ENCODE measurements around the gene C1D.
"Not testable (repeated sequence)": the region's sequence is repeated elsewhere in the genome, so short reads cannot be mapped to it uniquely, and the experiment has no call there.

The C1D gene

GRCh38 chr2:67997903-67998302, 64.9 kb downstream of the C1D start:
- DNase-seq = no peak

DNA sequence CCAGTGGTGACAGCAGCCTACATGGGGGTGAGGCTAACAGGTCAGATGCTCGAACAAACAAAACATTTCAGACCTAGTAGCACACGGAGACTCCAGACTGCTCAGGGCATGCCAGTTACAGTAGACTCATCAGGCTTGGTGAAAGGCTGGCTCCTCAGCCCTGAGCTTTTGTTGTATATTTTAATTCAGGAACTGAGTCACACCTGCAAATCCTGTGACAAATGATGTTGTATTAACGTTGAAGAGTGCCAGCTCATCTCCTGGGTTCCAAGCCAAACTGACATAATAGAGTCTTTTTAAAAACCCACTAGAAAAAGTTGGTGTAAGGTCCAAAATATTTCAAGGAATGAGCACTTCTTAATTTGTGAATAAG, 65.3 kb downstream of the C1D start:
- no peak for DNase-seq

- no peak for DNase-seq
Observed at GRCh38 chr2:67996772-67997527, 65.9 kb downstream of the C1D start.

GRCh38 chr2:67994716-67995115, 68.1 kb downstream of the C1D start:
- no peak for DNase-seq

- DNase-seq = not testable (repeated sequence)
Observed at GRCh38 chr2:67994069-67994468, 68.7 kb downstream of the C1D start.

GRCh38 chr2:67993329-67993728, 69.5 kb downstream of the C1D start:
- DNase-seq = no peak

- DNase-seq = no peak
Observed at GRCh38 chr2:67991456-67991855, 71.3 kb downstream of the C1D start.

All from hippocampal formation (tissue), 2 donors.